HepG2 (cell line): ENCODE results near the gene BCL2L1. TPM values are rescaled to one million over a fixed set of nuclear protein-coding genes. Genes with fewer than 3 reads are reported as not detected.

Source experiments
- AGO1 ChIP-seq: fragments of 200-400 bp; formaldehyde crosslinking; IDR thresholded peaks from 2 replicates; pipeline ENCODE4 v1.6.1; 2017; ENCODE audit warnings: mild to moderate bottlenecking, low read depth, low read length, moderate library complexity; ENCODE audit not compliant: poor library complexity, severe bottlenecking
- ARNT2 ChIP-seq: sonication (generic); formaldehyde crosslinking; IDR thresholded peaks from 2 replicates; pipeline ENCODE4 v1.8.0; 2022; ENCODE audit warnings: mild to moderate bottlenecking, low read depth, missing genetic modification reagents, moderate library complexity
- DPF2 ChIP-seq: sonication (generic); formaldehyde crosslinking; IDR thresholded peaks from 2 replicates; pipeline ENCODE4 v1.4.0; 2020; ENCODE audit warnings: mild to moderate bottlenecking, low read depth, missing genetic modification reagents, borderline replicate concordance
- FLYWCH1 ChIP-seq: sonication (generic); formaldehyde crosslinking; IDR thresholded peaks from 2 replicates; pipeline ENCODE4 v1.8.1; 2023; ENCODE audit warnings: mild to moderate bottlenecking, missing genetic modification reagents
- HMG20A ChIP-seq: IDR thresholded peaks from 2 replicates; pipeline ENCODE4 v1.6.1; 2016; ENCODE audit warnings: borderline replicate concordance
- IKZF4 ChIP-seq: sonication (generic); formaldehyde crosslinking; IDR thresholded peaks from 2 replicates; pipeline ENCODE4 v1.5.1; 2020; ENCODE audit warnings: borderline replicate concordance, mild to moderate bottlenecking, low read depth, missing genetic modification reagents; ENCODE audit errors: not compliant biosample characterization
- MXD4 ChIP-seq: IDR thresholded peaks from 2 replicates; pipeline ENCODE4 v1.6.1; 2016; ENCODE audit warnings: mild to moderate bottlenecking, missing biosample characterization, missing genetic modification reagents
- MXI1 ChIP-seq: IDR thresholded peaks from 3 replicates; pipeline ENCODE4 v1.6.1; 2012; ENCODE audit warnings: low read depth, low read length, inconsistent platforms, borderline replicate concordance
- PLRG1 ChIP-seq: fragments of 450-650 bp; conservative IDR thresholded peaks from 2 replicates; pipeline ENCODE4 v1.6.1; 2016
- RBFOX2 ChIP-seq: fragments of 200-400 bp; formaldehyde crosslinking; IDR thresholded peaks from 2 replicates; pipeline ENCODE4 v1.6.1; 2017; ENCODE audit warnings: low read depth, mild to moderate bottlenecking, low read length
- SAP130 ChIP-seq: IDR thresholded peaks from 2 replicates; pipeline ENCODE4 v1.6.1; 2016; ENCODE audit warnings: low read depth
- SIX4 ChIP-seq: sonication (generic); formaldehyde crosslinking; IDR thresholded peaks from 2 replicates; pipeline ENCODE4 v1.4.0; 2020; ENCODE audit warnings: missing genetic modification reagents
- SOX13 ChIP-seq, 3 experiments: fragments of 450-650 bp in 1 of 3; sonication (generic) in 1 of 3; formaldehyde crosslinking in 1 of 3; IDR thresholded peaks in 2 of 3; conservative IDR thresholded peaks in 1 of 3; 2 replicates each; pipeline versions ENCODE4 v1.5.0 to v1.6.1; 2016 to 2020; ENCODE audit warnings: antibody characterized with exemption in 1 of 3, mild to moderate bottlenecking in 1 of 3, missing compliant biosample characterization in 1 of 3, missing genetic modification reagents in 1 of 3, moderate library complexity in 1 of 3
- YEATS2 ChIP-seq: sonication (generic); formaldehyde crosslinking; IDR thresholded peaks from 2 replicates; pipeline ENCODE4 v1.4.0; 2020; ENCODE audit warnings: missing genetic modification reagents, borderline replicate concordance
- ZBTB14 ChIP-seq: sonication (generic); formaldehyde crosslinking; IDR thresholded peaks from 2 replicates; pipeline ENCODE4 v1.4.0; 2020; ENCODE audit warnings: missing genetic modification reagents
- ZNF749 ChIP-seq: sonication (generic); formaldehyde crosslinking; IDR thresholded peaks from 2 replicates; pipeline ENCODE4 v1.8.0; 2022; ENCODE audit warnings: mild to moderate bottlenecking, missing genetic modification reagents, moderate library complexity, borderline replicate concordance
- ZNF816 ChIP-seq: sonication (generic); formaldehyde crosslinking; IDR thresholded peaks from 2 replicates; pipeline ENCODE4 v1.8.0; 2022; ENCODE audit warnings: missing genetic modification reagents, mild to moderate bottlenecking, borderline replicate concordance
- ZSCAN22 ChIP-seq: sonication (generic); formaldehyde crosslinking; IDR thresholded peaks from 2 replicates; pipeline ENCODE4 v1.4.0; 2020; ENCODE audit warnings: mild to moderate bottlenecking, missing genetic modification reagents
- polyA plus RNA-seq, 8 experiments: library from polyadenylated mRNA; depleted of rRNA in 3 of 8; stranded (reverse) in 7 of 8; unstranded in 1 of 8; fragments of >200 nt; fragmentation: Illumina TruSeq in 4 of 8; extraction: Trizol in 4 of 8; gene quantifications; 2 replicates each; pipeline versions ENCODE4 v1.2.1 to v1.2.3, GENCODE V29; 2011 to 2016; ENCODE audit warnings: low read depth in 4 of 8, missing spikeins in 1 of 8, mixed read lengths in 1 of 8; ENCODE audit not compliant: insufficient read depth in 1 of 8
- total RNA-seq, 5 experiments: library from RNA; depleted of rRNA; stranded (reverse); fragments of >200 nt; fragmentation: Illumina TruSeq; extraction: Trizol; gene quantifications; 2 replicates each; pipeline ENCODE4 v1.2.3, GENCODE V29; 2016; ENCODE audit warnings: low read depth in 1 of 5
- TF ChIP-seq, protein P1 (sequence below): sonication (generic); formaldehyde crosslinking; conservative IDR thresholded peaks from 2 replicates; pipeline ENCODE4 v1.4.0; 2020; ENCODE audit warnings: missing genetic modification reagents
- TF ChIP-seq, protein P2 (sequence below): sonication (generic); formaldehyde crosslinking; IDR thresholded peaks from 2 replicates; pipeline ENCODE4 v1.5.0; 2020; ENCODE audit warnings: missing genetic modification reagents
- TF ChIP-seq, protein P3 (sequence below): sonication (generic); formaldehyde crosslinking; IDR thresholded peaks from 2 replicates; pipeline ENCODE4 v1.5.0; 2020; ENCODE audit warnings: missing genetic modification reagents, mild to moderate bottlenecking, borderline replicate concordance

Gene BCL2L1
- total and polyA plus RNA-seq, 2 of the 13 experiments (the other 11 are each of a cell fraction or from before 2014, with no cell fraction given): 164 to 258 TPM

DNA sequence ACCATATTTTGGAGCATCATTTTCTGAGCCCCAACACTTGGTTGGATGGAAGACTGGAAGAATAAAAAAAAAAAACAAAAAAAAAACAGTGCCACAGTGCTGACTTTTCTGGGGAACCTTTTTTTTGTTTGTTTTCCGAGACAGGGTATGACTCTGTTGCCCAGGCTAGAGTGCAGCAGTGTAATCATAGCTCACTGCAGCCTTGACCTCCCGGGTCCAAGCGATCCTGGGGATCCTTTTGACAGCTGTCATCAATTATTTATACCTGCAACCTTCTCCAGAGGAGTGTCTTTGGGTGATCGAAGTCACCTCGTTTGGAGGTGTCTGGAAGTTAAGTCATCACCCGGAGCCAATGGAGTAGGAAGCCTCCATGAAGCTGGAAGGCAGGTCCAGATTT lies 8.7 kb upstream of the BCL2L1 start (continued):
- no peak for TF ChIP-seq RBFOX2
- no peak for TF ChIP-seq ZNF749 (CRISPR knock-in tag)
- no peak for TF ChIP-seq ZNF816 (CRISPR knock-in tag)
- no peak for TF ChIP-seq ARNT2
- TF ChIP-seq, protein P1, sequence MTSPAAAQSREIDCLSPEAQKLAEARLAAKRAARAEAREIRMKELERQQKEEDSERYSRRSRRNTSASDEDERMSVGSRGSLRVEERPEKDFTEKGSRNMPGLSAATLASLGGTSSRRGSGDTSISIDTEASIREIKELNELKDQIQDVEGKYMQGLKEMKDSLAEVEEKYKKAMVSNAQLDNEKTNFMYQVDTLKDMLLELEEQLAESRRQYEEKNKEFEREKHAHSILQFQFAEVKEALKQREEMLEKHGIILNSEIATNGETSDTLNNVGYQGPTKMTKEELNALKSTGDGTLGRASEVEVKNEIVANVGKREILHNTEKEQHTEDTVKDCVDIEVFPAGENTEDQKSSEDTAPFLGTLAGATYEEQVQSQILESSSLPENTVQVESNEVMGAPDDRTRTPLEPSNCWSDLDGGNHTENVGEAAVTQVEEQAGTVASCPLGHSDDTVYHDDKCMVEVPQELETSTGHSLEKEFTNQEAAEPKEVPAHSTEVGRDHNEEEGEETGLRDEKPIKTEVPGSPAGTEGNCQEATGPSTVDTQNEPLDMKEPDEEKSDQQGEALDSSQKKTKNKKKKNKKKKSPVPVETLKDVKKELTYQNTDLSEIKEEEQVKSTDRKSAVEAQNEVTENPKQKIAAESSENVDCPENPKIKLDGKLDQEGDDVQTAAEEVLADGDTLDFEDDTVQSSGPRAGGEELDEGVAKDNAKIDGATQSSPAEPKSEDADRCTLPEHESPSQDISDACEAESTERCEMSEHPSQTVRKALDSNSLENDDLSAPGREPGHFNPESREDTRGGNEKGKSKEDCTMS (CRISPR knock-in tag): no peak
- TF ChIP-seq PLRG1: no peak
- TF ChIP-seq ZSCAN22 (CRISPR knock-in tag): no peak
- TF ChIP-seq SIX4: no peak
- no peak for TF ChIP-seq AGO1
- TF ChIP-seq MXD4 (CRISPR knock-in tag): no peak
- TF ChIP-seq HMG20A (CRISPR knock-in tag): no peak; the same call in 1 of the 2 replicates
- 0 out of 2 replicates have a peak, but pooled peaks have one; percentile 42 for TF ChIP-seq DPF2
- peak; percentile 79 for TF ChIP-seq SAP130 (CRISPR knock-in tag)
- peak; percentile 64 for TF ChIP-seq IKZF4 (CRISPR knock-in tag)
- TF ChIP-seq, protein P2, sequence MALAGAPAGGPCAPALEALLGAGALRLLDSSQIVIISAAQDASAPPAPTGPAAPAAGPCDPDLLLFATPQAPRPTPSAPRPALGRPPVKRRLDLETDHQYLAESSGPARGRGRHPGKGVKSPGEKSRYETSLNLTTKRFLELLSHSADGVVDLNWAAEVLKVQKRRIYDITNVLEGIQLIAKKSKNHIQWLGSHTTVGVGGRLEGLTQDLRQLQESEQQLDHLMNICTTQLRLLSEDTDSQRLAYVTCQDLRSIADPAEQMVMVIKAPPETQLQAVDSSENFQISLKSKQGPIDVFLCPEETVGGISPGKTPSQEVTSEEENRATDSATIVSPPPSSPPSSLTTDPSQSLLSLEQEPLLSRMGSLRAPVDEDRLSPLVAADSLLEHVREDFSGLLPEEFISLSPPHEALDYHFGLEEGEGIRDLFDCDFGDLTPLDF (CRISPR knock-in tag): no peak
- TF ChIP-seq, protein P3, sequence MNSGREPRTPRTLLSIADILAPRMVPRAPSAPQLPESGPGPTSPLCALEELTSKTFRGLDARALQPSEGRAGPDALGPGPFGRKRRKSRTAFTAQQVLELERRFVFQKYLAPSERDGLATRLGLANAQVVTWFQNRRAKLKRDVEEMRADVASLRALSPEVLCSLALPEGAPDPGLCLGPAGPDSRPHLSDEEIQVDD (CRISPR knock-in tag): no peak
- no peak for TF ChIP-seq FLYWCH1 (CRISPR knock-in tag)
- no peak for TF ChIP-seq MXI1
- no peak for TF ChIP-seq YEATS2 (CRISPR knock-in tag)
- no peak for TF ChIP-seq SOX13 (IDR thresholded peaks at IDR 0.05)
- TF ChIP-seq SOX13 (CRISPR knock-in tag; conservative IDR thresholded peaks at IDR 0.05 in 1 of 2, IDR thresholded peaks at IDR 0.05 in 1 of 2): no peak
- no peak for TF ChIP-seq ZBTB14 (CRISPR knock-in tag)
